Suprapubic skin (tissue), 4 donors: ENCODE results near the gene RGS9BP.

ENCODE experiments used
- CTCF ChIP-seq, 2 donors: fragments of 200-600 bp in 1 of 2; fragments of 450-650 bp in 1 of 2; sonication (generic) in 1 of 2; IDR thresholded peaks; one replicate each; pipeline ENCODE4 v1.5.1; 2016 to 2019; ENCODE audit warnings: antibody characterized with exemption in 2 of 2, mild to moderate bottlenecking in 1 of 2, moderate library complexity in 1 of 2
- POLR2A ChIP-seq, 2 donors: fragments of 450-650 bp; IDR thresholded peaks; one replicate each; pipeline ENCODE4 v1.6.1; 2017; ENCODE audit warnings: antibody characterized with exemption in 2 of 2, mild to moderate bottlenecking in 2 of 2, moderate library complexity in 2 of 2
- POLR2AphosphoS5 ChIP-seq, 3 donors: sonication (generic); formaldehyde crosslinking; IDR thresholded peaks; one replicate each; pipeline ENCODE4 v1.6.1; 2017; ENCODE audit warnings: antibody characterized with exemption in 3 of 3

GRCh38 chr19:32661318-32661717 is 14.3 kb upstream of the RGS9BP start:
- TF ChIP-seq POLR2AphosphoS5 (IDR thresholded peaks at IDR 0.05) (no peak), CTCF (IDR thresholded peaks at IDR 0.05) (no peak), POLR2A (IDR thresholded peaks at IDR 0.05) (no peak)
